ENCODE measurements around the gene HHATL. TPM values are rescaled to one million over a fixed set of nuclear protein-coding genes. Genes with fewer than 3 reads are reported as not detected.

Gene HHATL
- total RNA-seq, 4 donors from 2014 or later = 2.3 TPM; not detected in 3

GRCh38 chr3:42675909-42676308 is 26.7 kb downstream of the HHATL start:
- H3K27me3 ChIP-seq = no peaks in the 10 kb centered on the region

GRCh38 chr3:42674146-42674545 is 28.5 kb downstream of the HHATL start:
- H3K27ac ChIP-seq = no peak overlapping the region
- H3K9me3 ChIP-seq = peaks cover 4% of the 10 kb centered on the region
- TF ChIP-seq EP300 (IDR thresholded peaks at IDR 0.05) (no peak), POLR2A (IDR thresholded peaks at IDR 0.05) (no peak), POLR2AphosphoS5 (IDR thresholded peaks at IDR 0.05) (no peak)
- TF ChIP-seq, protein P1, sequence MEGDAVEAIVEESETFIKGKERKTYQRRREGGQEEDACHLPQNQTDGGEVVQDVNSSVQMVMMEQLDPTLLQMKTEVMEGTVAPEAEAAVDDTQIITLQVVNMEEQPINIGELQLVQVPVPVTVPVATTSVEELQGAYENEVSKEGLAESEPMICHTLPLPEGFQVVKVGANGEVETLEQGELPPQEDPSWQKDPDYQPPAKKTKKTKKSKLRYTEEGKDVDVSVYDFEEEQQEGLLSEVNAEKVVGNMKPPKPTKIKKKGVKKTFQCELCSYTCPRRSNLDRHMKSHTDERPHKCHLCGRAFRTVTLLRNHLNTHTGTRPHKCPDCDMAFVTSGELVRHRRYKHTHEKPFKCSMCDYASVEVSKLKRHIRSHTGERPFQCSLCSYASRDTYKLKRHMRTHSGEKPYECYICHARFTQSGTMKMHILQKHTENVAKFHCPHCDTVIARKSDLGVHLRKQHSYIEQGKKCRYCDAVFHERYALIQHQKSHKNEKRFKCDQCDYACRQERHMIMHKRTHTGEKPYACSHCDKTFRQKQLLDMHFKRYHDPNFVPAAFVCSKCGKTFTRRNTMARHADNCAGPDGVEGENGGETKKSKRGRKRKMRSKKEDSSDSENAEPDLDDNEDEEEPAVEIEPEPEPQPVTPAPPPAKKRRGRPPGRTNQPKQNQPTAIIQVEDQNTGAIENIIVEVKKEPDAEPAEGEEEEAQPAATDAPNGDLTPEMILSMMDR (IDR thresholded peaks at IDR 0.05) = no peak
- WGBS = 53% methylated on average over 3 of the region's 3 CpGs
- H3K4me1 ChIP-seq = no peaks in the 10 kb centered on the region
- DNase-seq (ENCODE audit: low spot score in 2 of 2) = no peak
- H3K27me3 ChIP-seq = no peaks in the 10 kb centered on the region
- no peaks in the 10 kb centered on the region for H3K36me3 ChIP-seq
- H3K4me3 ChIP-seq = no peak overlapping the region

More at GRCh38 chr3:42675909-42676308, 26.7 kb downstream of the HHATL start:
- WGBS = 85% methylated on average over 2 of the region's 2 CpGs
- no peak for DNase-seq (ENCODE audit: low spot score in 2 of 2)
- H3K9me3 ChIP-seq = peaks cover 4% of the 10 kb centered on the region
- no peak overlapping the region for H3K27ac ChIP-seq
- H3K36me3 ChIP-seq = no peaks in the 10 kb centered on the region
- TF ChIP-seq POLR2AphosphoS5 (IDR thresholded peaks at IDR 0.05) (no peak), POLR2A (IDR thresholded peaks at IDR 0.05) (no peak), EP300 (IDR thresholded peaks at IDR 0.05) (no peak)
- TF ChIP-seq, protein P1 (IDR thresholded peaks at IDR 0.05) = no peak
- H3K4me3 ChIP-seq = no peak overlapping the region
- H3K4me1 ChIP-seq = no peaks in the 10 kb centered on the region

- Histone ChIP-seq H3K4me3 (no peak overlapping the region), H3K27me3 (no peaks in the 10 kb centered on the region), H3K4me1 (no peaks in the 10 kb centered on the region), H3K9me3 (peaks cover 4% of the 10 kb centered on the region), H3K36me3 (no peaks in the 10 kb centered on the region), H3K27ac (no peak overlapping the region)
- no peak for TF ChIP-seq POLR2A (IDR thresholded peaks at IDR 0.05)
- TF ChIP-seq POLR2AphosphoS5 (IDR thresholded peaks at IDR 0.05) = no peak
- TF ChIP-seq EP300 (IDR thresholded peaks at IDR 0.05) = no peak
- TF ChIP-seq, protein P1 (IDR thresholded peaks at IDR 0.05) = no peak
- peak in 1 of 2 donors; percentile 35 for DNase-seq (ENCODE audit: low spot score in 2 of 2)
These were observed 29.5 kb downstream of the HHATL start for GRCh38 chr3:42673082-42673481.

GRCh38 chr3:42672515-42672914 is 30.1 kb downstream of the HHATL start:
- 58% methylated on average over 1 of the region's 1 CpG for WGBS
- peaks cover 3% of the 10 kb centered on the region for H3K4me1 ChIP-seq
- H3K9me3 ChIP-seq = peaks cover 4% of the 10 kb centered on the region
- H3K36me3 ChIP-seq = no peaks in the 10 kb centered on the region
- no peak for DNase-seq (ENCODE audit: low spot score in 2 of 2)
- no peaks in the 10 kb centered on the region for H3K27me3 ChIP-seq
- H3K4me3 ChIP-seq = no peak overlapping the region
- TF ChIP-seq EP300 (IDR thresholded peaks at IDR 0.05) = no peak
- TF ChIP-seq, protein P1 (IDR thresholded peaks at IDR 0.05) = no peak
- TF ChIP-seq POLR2A (IDR thresholded peaks at IDR 0.05) = no peak
- TF ChIP-seq POLR2AphosphoS5 (IDR thresholded peaks at IDR 0.05) = no peak
- no peak overlapping the region for H3K27ac ChIP-seq

DNA sequence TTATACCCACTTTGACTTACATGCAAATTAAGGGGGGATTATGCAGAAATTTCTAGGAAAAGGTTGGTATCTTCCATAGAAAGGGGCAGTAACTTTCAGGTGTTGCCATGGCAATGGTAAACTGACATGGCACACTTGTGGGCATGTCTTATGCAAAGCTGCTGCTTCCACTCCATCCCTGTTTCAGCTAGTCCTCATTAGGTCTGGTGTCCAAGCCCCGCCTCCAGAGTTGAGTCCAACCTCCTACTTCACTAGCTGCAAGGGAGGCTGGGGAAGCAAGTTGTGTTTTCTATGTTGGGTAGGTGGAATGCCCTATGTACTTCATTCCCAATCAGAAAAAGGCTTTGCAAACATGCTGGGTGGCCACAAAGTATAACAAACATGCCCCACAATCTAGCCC is 31.9 kb downstream of the HHATL start:
- 100% methylated on average over 1 of the region's 1 CpG for WGBS
- Histone ChIP-seq H3K27me3 (no peaks in the 10 kb centered on the region), H3K36me3 (no peaks in the 10 kb centered on the region), H3K27ac (no peak overlapping the region), H3K4me3 (no peak overlapping the region), H3K9me3 (no peaks in the 10 kb centered on the region), H3K4me1 (peaks cover 18% of the 10 kb centered on the region)
- TF ChIP-seq POLR2A (IDR thresholded peaks at IDR 0.05) = no peak
- no peak for TF ChIP-seq EP300 (IDR thresholded peaks at IDR 0.05)
- no peak for TF ChIP-seq POLR2AphosphoS5 (IDR thresholded peaks at IDR 0.05)
- TF ChIP-seq, protein P1 (IDR thresholded peaks at IDR 0.05) = no peak
- DNase-seq (ENCODE audit: low spot score in 2 of 2) = no peak

Measured in suprapubic skin (tissue), 4 donors.